KBM-7 (cell line): ENCODE results near the gene RIPOR3.

Experiments used
- DNase-seq: peaks from one replicate; pipeline ENCODE4 v3.0.0-alpha.2; 2015
- in situ Hi-C: fragments of 300-500 bp; cut with MboI; formaldehyde crosslinking; loops from 2 replicates; pipeline ENCODE4 v1.14.3; 2020; ENCODE audit warnings: low sequenced_read_pairs, low pct_unique_long_range_greater_than_20kb, mixed read lengths

Gene RIPOR3

DNA sequence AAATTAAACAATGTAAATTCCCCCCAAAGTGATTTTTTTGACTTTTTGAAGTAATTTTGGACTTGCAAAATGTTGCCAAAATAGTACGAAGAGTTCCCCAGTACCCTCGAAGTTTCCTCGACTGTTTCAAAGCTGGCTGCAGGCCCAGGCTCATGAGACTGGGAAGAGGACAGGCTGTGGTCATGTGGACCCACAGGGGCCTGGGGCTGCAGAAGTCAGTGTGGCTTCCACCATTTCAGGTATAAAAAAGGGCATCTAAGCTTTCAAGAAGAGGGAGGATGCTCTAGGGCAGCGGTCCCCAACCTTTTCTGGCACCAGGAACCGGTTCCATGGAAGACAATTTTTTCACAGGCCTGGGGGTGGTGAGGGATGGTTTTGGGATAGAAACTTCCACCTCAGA lies 106.1 kb downstream of the RIPOR3 start:
- DNase-seq, result no peak
- in situ Hi-C loops, result no loop called here

DNA sequence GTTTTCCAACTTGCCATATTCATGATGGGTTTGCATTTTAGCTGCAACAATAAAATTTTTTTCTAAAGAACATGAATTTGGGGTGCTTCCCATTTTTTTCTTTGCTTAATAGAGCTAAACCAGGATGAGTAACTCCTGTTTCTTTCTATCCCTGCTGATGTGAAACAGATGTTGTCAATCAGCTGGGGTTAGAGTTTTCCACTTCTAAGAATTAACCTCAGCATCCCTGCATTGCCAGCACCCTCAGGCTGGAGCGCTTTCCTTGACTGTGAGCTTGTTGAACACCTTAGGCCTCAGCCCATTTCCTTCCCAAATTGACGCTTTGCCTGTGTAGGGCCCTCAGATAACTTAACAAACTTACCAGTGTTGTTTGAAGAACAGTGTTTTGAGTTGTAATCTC lies 106.7 kb downstream of the RIPOR3 start:
- in situ Hi-C loops, result no loop called here
- no peak for DNase-seq

DNA sequence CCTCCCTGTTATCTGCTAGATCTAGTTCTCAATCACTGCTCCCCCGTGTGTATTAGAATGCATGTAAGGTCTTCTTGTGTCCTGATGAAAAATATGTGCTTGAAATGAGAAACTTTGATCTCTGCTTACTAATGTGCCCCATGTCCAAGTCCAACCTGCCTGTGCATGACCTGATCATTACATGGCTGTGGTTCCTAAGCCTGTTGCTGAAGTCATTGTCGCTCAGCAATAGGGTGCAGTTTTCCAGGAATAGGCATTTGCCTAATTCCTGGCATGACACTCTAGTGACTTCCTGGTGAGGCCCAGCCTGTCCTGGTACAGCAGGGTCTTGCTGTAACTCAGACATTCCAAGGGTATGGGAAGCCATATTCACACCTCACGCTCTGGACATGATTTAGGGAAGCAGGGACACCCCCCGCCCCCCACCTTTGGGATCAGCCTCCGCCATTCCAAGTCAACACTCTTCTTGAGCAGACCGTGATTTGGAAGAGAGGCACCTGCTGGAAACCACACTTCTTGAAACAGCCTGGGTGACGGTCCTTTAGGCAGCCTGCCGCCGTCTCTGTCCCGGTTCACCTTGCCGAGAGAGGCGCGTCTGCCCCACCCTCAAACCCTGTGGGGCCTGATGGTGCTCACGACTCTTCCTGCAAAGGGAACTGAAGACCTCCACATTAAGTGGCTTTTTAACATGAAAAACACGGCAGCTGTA lies 107.7 kb downstream of the RIPOR3 start:
- in situ Hi-C loops, result no loop called here
- no peak for DNase-seq

DNA sequence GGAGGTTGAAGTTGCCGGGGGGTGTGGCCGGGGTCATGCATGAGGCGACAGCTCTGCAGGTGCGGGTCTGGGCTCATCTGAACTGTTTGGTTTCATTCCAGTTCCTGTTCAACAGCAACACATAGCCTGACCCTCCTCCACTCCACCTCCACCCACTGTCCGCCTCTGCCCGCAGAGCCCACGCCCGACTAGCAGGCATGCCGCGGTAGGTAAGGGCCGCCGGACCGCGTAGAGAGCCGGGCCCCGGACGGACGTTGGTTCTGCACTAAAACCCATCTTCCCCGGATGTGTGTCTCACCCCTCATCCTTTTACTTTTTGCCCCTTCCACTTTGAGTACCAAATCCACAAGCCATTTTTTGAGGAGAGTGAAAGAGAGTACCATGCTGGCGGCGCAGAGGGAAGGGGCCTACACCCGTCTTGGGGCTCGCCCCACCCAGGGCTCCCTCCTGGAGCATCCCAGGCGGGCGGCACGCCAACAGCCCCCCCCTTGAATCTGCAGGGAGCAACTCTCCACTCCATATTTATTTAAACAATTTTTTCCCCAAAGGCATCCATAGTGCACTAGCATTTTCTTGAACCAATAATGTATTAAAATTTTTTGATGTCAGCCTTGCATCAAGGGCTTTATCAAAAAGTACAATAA lies 108.6 kb downstream of the RIPOR3 start:
- in situ Hi-C loops, result no loop called here
- DNase-seq, result no peak

DNA sequence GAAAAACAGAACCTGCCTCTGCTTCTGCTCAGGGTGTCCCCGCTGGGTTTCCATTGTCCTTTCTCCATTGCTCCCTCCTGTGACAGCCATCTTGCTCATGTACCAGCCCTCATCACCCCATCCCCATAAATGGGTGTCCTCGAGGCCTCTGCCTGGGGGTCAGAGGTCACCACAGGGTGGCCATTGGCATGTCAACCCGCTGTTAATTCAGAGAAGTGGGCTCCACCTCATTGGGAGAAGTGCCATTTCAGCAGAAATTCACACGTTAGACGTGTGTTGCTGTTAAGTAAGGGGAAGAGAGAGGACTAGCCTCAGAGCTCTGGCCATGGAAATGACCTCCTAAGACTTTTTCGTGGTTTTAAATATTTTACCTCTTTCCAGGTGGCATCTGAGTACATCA lies 109.2 kb downstream of the RIPOR3 start:
- in situ Hi-C loops, result no loop called here
- DNase-seq, result no peak

DNA sequence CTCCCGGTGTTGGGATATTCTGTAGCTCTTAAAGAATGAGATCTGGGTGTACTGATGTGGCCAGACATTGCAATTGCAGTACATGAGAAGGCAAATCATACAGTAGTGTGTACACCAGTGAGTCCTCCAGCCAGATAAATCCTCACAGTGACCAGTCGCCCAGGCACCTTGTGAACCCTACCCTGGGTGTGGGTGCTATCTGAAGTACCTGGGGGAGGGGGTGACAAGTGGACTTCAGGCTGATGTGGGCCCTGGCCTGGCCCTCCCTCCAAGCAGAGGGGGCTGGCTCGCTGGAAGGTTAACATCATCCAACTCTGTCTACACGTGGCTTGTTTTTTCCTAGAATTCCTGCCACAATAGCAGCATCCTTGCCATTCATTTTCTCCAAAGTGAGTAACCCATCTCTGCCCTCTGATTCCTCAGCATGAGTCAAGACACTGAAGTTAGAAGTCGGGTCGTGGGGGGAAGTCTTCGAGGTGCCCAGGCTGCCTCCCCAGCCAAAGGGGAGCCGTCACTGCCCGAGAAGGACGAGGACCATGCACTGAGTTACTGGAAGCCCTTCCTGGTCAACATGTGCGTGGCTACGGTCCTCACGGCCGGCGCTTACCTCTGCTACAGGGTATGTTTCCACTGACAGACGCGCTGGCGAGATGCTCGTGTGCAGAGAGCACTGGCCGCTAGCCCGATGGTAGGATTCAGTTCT lies 110.3 kb downstream of the RIPOR3 start:
- in situ Hi-C loops, result no loop called here
- no peak for DNase-seq

DNA sequence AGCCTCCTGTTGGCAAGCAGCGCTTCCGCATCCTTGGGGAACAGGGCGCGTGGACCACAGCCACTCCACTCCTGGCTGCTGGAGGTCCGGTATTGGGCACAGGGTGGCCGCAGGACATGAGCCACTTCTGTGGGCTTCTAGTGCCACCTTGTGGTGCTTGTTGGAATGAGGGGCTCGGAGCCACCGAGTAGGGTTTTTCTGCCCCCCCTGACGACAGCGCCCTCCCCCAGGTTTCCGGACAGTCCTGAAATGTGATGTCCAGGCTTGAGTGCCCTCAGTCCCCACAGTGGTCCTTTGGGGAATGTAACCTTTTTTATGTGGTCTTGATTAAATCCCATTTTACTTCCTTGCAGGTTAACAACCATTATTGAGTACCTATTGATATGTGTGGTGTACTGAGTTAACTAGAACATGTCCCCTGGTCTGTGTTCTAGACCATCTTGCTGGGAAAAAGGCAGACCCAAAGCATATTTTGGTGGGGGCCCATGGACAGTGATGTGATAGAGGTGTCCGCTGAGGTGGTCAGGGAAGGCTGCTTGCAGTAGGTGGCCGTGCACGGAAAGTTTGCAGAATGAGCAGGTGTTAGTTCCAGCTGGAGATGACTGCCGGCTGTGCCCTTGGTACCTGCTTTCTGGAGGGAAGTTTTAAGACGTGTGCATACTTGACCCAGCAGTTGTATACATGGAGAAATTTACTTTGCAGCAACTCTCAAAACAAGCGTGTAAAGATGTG lies 111.2 kb downstream of the RIPOR3 start:
- in situ Hi-C loops, result no loop called here
- DNase-seq, result peak; percentile 55

DNA sequence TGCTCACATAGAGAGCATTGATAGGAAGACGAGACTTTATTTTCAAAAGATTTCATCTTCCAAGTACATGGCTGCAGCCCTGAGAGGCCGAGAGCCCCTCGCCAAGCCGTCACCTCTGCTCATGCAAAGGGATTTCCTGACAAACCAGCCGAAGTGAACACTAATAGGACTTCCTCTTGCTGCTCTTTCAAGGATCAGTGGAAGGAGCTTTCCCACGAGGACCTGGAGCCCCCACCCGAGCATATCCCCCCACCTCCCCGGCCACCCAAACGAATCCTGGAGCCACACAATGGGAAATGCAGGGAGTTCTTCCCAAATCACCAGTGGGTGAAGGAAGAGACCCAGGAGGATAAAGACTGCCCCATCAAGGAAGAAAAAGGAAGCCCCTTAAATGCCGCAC lies 111.8 kb downstream of the RIPOR3 start:
- no peak for DNase-seq
- in situ Hi-C loops, result loop anchor here (10.0 kb wide), 2 partner anchors 105 to 395 kb away; no protein-coding TSS in a partner anchor

DNA sequence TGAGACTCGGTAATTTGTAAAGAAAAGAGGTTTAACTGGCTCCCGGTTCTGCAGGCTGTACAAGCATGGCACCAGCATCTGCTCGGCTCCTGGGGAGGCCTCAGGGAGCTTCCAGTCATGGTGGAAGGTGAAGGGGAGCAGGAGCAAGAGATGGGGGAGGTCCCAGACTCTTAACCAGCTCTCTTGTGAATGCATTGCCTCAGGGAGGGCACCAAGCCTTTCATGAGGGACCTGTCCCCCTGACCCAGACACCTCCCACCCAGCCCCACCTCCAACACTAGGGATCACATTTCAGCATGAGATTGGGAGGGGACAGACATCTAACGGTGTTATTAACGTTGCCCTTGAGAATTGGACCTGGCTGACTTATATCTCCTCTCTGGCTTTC lies 112.6 kb downstream of the RIPOR3 start:
- no peak for DNase-seq
- in situ Hi-C loops, result loop anchor here (10.0 kb wide), 2 partner anchors 104 to 394 kb away; no protein-coding TSS in a partner anchor

DNA sequence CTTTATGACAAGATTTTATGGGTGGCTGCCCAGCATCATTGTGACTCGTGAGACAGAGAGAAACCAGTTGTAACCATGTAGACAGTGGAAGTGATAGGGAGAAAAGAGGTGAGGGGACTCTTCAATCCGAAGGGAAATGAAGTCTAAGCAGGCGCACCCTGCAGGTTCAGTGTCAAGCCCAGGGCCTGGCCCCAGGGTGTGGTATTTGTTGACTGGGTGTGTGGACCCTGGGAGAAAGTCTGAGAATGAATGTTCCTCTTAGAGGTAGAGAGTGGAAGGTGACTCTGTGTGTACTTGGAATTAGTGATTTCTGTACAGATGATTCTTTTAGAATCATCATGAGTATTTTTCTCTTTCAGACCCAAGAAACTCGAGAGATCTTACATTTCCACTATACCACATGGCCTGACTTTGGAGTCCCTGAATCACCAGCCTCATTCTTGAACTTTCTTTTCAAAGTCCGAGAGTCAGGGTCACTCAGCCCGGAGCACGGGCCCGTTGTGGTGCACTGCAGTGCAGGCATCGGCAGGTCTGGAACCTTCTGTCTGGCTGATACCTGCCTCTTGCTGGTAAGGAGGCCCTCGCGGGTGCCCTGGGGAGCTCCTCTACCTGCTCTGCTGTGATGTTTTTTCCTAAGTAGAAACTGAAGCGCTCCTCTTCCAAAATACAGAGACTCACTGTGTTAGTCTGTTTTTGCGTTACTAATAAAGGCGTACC lies 113.1 kb downstream of the RIPOR3 start:
- DNase-seq, result no peak

DNA sequence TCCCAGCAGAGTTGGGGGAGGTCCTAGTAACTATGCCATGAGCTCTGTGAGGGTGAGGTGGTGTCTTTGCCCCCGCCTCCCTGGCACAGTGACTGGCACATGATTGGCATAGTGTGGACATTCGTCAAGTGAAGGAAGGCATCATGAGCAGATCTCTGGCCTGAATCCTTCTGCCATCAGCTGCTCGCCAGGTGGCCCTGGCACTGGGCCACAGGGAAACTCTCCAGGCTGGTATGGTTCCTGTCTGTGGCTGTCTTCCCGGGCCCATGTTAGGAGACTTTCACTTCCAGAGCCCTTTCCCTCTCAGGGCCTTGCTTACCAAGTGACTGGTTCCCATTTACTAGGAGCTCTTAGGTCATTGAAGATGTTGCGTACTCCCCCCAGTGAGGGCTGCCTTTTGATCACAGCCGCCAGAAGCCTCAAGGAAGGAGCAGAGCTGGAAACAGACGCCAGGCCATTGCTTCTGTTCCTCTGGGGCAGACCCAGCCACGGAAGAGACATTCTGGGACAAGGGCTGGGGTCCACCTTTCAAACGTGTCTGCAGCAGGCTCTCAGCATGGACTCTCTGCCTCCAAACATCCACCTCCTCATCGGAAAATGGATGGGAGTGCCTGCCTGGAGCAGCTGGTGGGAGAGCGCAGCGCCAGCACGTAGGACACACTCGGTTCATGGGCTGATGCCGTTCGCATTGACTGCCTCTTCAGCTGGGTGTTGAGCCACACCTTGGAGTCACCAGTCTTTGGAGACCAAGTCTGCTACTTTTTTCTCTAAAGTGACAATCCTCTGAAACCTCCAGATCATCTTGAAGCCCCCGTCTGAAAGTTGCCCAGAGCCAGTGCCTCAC lies 113.9 kb downstream of the RIPOR3 start:
- in situ Hi-C loops, result loop anchor here (10.0 kb wide), 2 partner anchors 103 to 393 kb away; no protein-coding TSS in a partner anchor
- DNase-seq, result no peak

More for the DNA sequence above, 113.1 kb downstream of the RIPOR3 start:
- in situ Hi-C loops, result loop anchor here (10.0 kb wide), 2 partner anchors 103 to 393 kb away; no protein-coding TSS in a partner anchor

DNA sequence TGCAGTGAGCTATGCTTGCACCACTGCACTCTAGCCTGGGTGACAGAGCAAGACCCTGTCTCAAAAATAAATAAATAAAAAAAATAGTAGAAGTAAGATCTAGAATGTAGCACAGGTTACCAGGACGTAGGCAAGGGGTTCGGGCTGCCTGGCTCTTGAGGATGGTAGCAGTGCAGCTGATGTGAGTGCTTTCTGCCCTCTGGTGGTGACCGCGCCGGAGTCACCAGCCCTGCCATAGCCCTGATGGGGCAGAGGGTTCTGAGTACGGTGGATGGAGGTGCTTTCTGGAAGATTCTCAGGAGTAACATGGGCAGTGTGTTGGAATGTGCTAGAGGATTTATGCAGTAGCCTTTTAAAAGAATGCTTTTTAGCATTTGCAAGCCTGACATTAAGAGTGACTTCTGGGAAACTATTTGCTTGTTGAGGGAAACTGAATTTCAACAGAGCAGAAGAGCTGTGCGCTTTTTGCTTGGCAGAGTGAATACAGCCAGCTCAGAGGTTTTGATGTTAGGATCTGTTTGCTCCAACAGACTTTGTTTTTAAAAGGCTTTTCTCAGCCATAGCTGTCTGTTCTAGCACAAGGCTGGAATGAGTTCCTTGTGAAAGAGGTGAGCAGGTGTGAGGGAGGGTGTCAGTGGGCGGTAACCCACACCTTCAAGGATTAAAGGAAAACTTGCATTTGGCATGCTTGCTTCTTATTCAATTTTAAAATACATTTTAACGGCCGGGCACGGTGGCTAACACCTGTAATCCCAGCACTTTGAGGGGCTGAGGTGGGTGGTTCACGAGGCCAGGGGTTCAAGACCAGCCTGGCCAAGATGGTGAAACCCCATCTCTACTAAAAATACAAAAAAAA lies 115.2 kb downstream of the RIPOR3 start:
- in situ Hi-C loops, result loop anchor here (10.0 kb wide), 2 partner anchors 101 to 391 kb away; no protein-coding TSS in a partner anchor
- peak; percentile 74 for DNase-seq

DNA sequence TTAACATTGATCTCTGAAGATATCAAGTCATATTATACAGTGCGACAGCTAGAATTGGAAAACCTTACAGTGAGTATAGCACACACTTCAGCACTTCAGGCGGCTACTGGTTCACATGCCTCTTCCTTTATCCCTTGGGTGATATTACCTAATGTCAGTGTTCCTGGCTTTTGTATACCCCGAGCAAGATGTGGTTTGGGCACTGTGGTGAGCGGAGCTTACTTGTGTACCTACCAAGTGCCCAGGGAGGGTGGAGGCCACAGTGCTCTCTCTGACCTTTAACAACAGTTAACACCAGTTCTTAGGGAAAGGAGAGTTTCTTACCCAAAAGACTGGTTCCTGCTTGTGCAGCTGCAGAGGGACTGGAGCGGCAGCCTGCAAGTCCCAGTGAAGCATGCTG lies 116.8 kb downstream of the RIPOR3 start:
- DNase-seq, result no peak
- in situ Hi-C loops, result loop anchor here (10.0 kb wide), 2 partner anchors 100 to 390 kb away; no protein-coding TSS in a partner anchor

DNA sequence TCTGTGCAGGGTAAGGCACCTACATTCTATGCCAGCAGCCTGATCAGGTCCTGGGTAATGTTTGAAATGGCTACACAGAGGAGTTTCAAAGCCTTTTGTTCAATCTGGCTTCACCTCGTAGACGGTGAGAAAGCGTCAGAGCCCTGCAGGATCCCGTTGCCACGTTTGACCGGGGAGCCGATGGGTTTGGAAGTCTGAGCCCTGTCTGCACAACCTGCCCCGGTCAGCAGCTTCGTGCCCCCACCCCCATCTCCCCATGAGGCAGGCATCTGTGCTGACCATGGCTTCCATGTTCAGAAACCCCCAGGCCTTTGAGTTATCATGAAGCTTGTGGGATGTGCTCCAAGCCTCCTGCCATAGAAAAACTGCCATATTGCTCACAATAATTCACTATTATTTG lies 117.2 kb downstream of the RIPOR3 start:
- in situ Hi-C loops, result loop anchor here (10.0 kb wide), 2 partner anchors 99 to 389 kb away; no protein-coding TSS in a partner anchor
- DNase-seq, result no peak

DNA sequence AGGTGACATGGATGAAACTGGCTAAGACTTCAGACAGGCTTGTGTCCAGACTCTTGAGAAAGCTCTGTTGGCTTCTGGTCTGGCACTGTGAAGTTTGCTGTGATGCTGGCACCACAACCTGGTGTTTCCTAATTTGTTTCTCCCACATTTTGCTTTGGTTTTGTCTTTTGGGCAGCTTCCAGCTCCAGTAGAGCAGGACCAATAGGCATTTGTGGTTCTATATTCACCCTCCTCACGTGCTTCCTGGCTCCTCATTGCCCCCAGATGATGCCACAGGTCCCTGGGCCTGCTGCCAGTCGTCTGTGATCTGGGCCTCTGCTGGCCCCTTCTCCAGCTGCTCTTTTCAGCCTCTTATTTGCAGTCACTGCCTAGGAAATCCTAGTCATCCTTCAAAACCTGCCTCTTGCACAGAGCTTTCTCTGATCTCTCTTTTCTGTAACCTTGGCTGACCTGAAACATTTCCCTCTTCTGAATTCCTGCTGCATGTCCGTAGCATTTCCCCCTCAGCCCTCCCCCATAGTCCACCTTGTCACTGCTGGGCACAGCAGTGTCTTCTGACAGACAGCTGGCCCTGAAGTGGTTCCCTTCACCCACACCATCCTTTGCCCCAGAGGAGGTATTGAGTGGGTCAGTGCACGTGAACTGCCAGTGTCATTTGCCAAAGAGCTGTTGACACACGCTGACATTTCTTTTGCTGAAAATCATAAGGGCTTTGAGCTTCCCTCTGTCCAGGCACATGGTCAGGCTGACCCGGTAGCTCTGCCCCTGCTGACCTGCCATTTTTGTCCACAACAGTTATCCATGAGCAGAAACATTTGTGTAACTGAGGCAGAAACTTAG lies 118.2 kb downstream of the RIPOR3 start:
- in situ Hi-C loops, result loop anchor here (10.0 kb wide), 2 partner anchors 98 to 388 kb away; no protein-coding TSS in a partner anchor
- no peak for DNase-seq

DNA sequence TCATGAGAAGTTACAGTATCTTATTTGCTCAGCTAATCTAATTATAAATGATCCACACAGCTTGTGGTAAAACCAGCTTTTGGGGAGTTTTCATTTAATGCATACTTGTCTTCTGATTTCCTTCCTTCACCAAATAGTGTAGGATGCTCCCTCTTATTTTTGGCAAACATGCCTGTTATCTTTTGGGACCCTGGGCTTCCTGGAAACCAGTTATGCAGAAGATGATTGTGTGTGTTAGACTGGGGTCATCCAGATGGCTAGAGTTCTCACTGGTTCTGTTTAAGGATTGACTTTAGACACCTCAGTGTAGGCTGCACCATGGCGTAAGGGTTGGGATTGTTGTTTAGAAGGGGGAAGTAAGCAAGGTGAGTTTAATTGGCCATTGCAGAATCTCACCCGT lies 119.9 kb downstream of the RIPOR3 start:
- DNase-seq, result no peak
- in situ Hi-C loops, result loop anchor here (10.0 kb wide), 2 partner anchors 97 to 387 kb away; no protein-coding TSS in a partner anchor
